SU-DHL-6 (cell line): ENCODE measurements around the gene SUSD2.

ENCODE experiments used
- H2AFZ ChIP-seq: fragments of 200-600 bp; sonication (generic); 2 replicates; pipeline ENCODE4 v1.6.1; 2014; ENCODE audit warnings: low read depth, mild to moderate bottlenecking, moderate library complexity, mixed read lengths, antibody characterized with exemption, low read length; ENCODE audit not compliant: severe bottlenecking
- H3F3A ChIP-seq: fragments of 200-600 bp; shearing (Covaris generic); 2 replicates; pipeline ENCODE4 v1.6.0; 2016; ENCODE audit warnings: antibody characterized with exemption, mild to moderate bottlenecking; ENCODE audit not compliant: insufficient read depth
- H3K27ac ChIP-seq: fragments of 200-600 bp; sonication (generic); 2 replicates; pipeline ENCODE4 v1.5.1; 2016; ENCODE audit warnings: low read depth, mild to moderate bottlenecking, low read length, moderate library complexity, mixed read lengths
- H3K27me3 ChIP-seq: fragments of 200-600 bp; sonication (generic), shearing (Covaris generic); 2 replicates; pipeline ENCODE4 v1.6.0; 2014; ENCODE audit warnings: mild to moderate bottlenecking, low read length
- H3K36me3 ChIP-seq: fragments of 200-600 bp; sonication (generic); 2 replicates; pipeline ENCODE4 v1.6.1; 2014; ENCODE audit warnings: mild to moderate bottlenecking, low read length, mixed read lengths
- H3K4me2 ChIP-seq: fragments of 300-600, 200-600 bp; shearing (Covaris generic), sonication (generic); 2 replicates; pipeline ENCODE4 v1.6.0; 2014; ENCODE audit warnings: low read length, low read depth, mild to moderate bottlenecking; ENCODE audit not compliant: poor library complexity, severe bottlenecking
- H3K4me3 ChIP-seq: fragments of 200-600 bp; sonication (generic); 2 replicates; pipeline ENCODE4 v1.5.1; 2014; ENCODE audit warnings: antibody characterized with exemption, low read length, mild to moderate bottlenecking, mixed read lengths; ENCODE audit not compliant: insufficient read depth, poor library complexity, severe bottlenecking
- H3K79me2 ChIP-seq: fragments of 200-600 bp; sonication (generic); 2 replicates; pipeline ENCODE4 v1.6.1; 2014; ENCODE audit warnings: mild to moderate bottlenecking, low read length, moderate library complexity; ENCODE audit not compliant: insufficient read depth
- H3K9ac ChIP-seq: fragments of 200-600 bp; sonication (generic); 2 replicates; pipeline ENCODE4 v1.7.0; 2014; ENCODE audit warnings: mild to moderate bottlenecking, low read length
- H3K9me2 ChIP-seq: fragments of 200-600 bp; sonication (generic); replicated peaks from 2 replicates; pipeline ENCODE4 v1.6.1; 2014; ENCODE audit warnings: low read length; ENCODE audit not compliant: insufficient read depth
- H3K9me3 ChIP-seq: fragments of 200-600 bp; sonication (generic); 2 replicates; pipeline ENCODE4 v1.6.1; 2014; ENCODE audit warnings: low read length, mixed read lengths; ENCODE audit not compliant: insufficient read depth
- H4K20me1 ChIP-seq: fragments of 200-600 bp; sonication (generic); 2 replicates; pipeline ENCODE4 v1.6.1; 2014; ENCODE audit warnings: low read depth, mild to moderate bottlenecking, antibody characterized with exemption, low read length, moderate library complexity, mixed read lengths
- CTCF ChIP-seq: fragments of 200-600 bp; sonication (generic); IDR thresholded peaks from one replicate; pipeline ENCODE4 v1.5.1; 2017; ENCODE audit warnings: antibody characterized with exemption, mild to moderate bottlenecking, low read length, moderate library complexity; ENCODE audit not compliant: insufficient read depth, poor library complexity, severe bottlenecking
- EZH2phosphoT487 ChIP-seq: fragments of 200-600 bp; sonication (generic), shearing (Covaris generic); conservative IDR thresholded peaks from 2 replicates; pipeline ENCODE4 v1.6.1; 2018; ENCODE audit warnings: mild to moderate bottlenecking, antibody characterized with exemption, low read length, moderate library complexity, mixed read lengths

Gene SUSD2

GRCh38 chr22:24190596-24191208 is 9.4 kb downstream of the SUSD2 start:
- Histone ChIP-seq H3K4me2 (no peak overlapping the region), H2AFZ (no peak overlapping the region), H3K9me2 (no peaks in the 10 kb centered on the region), H3K4me3 (no peak overlapping the region), H3K9ac (no peak overlapping the region), H4K20me1 (no peaks in the 10 kb centered on the region), H3K27me3 (no peaks in the 10 kb centered on the region), H3K9me3 (no peaks in the 10 kb centered on the region), H3F3A (no peaks in the 10 kb centered on the region), H3K79me2 (no peaks in the 10 kb centered on the region), H3K36me3 (no peaks in the 10 kb centered on the region), H3K27ac (no peak overlapping the region)
- no peak for TF ChIP-seq CTCF
- no peak for TF ChIP-seq EZH2phosphoT487

- TF ChIP-seq CTCF (no peak), EZH2phosphoT487 (no peak)
- H3K4me2 ChIP-seq, result no peak overlapping the region
- H2AFZ ChIP-seq, result no peak overlapping the region
Observed at GRCh38 chr22:24191381-24191841, 10.1 kb downstream of the SUSD2 start.

GRCh38 chr22:24191893-24192292 is 10.6 kb downstream of the SUSD2 start:
- Histone ChIP-seq H3K4me2 (no peak overlapping the region), H3K9me3 (no peaks in the 10 kb centered on the region), H3K9ac (no peak overlapping the region), H3K9me2 (no peaks in the 10 kb centered on the region), H3K27me3 (no peaks in the 10 kb centered on the region), H3K79me2 (no peaks in the 10 kb centered on the region), H3K27ac (no peak overlapping the region), H3K4me3 (no peak overlapping the region), H4K20me1 (no peaks in the 10 kb centered on the region), H2AFZ (no peak overlapping the region), H3K36me3 (no peaks in the 10 kb centered on the region), H3F3A (no peaks in the 10 kb centered on the region)
- TF ChIP-seq CTCF (no peak), EZH2phosphoT487 (no peak)

More at GRCh38 chr22:24191381-24191841, 10.1 kb downstream of the SUSD2 start:
- Histone ChIP-seq H4K20me1 (no peaks in the 10 kb centered on the region), H3K4me3 (no peak overlapping the region), H3K27ac (no peak overlapping the region), H3K27me3 (no peaks in the 10 kb centered on the region), H3K36me3 (no peaks in the 10 kb centered on the region), H3F3A (no peaks in the 10 kb centered on the region), H3K9me2 (no peaks in the 10 kb centered on the region), H3K79me2 (no peaks in the 10 kb centered on the region), H3K9ac (no peak overlapping the region), H3K9me3 (no peaks in the 10 kb centered on the region)
